KMS-11 (cell line): ENCODE data around the gene CUL4A.

Experiments
- H2AFZ ChIP-seq: fragments of 200-600 bp; sonication (generic); 2 replicates; pipeline ENCODE4 v1.6.1; 2016; ENCODE audit warnings: antibody characterized with exemption, mixed run types, low read depth
- H3K27ac ChIP-seq: fragments of 200-600 bp; sonication (generic); 2 replicates; pipeline ENCODE4 v1.6.1; 2016; ENCODE audit warnings: mild to moderate bottlenecking, mixed run types
- H3K27me3 ChIP-seq: fragments of 200-600 bp; sonication (generic); 2 replicates; pipeline ENCODE4 v1.6.1; 2017; ENCODE audit warnings: mild to moderate bottlenecking, low read depth, mixed run types, moderate library complexity; ENCODE audit not compliant: insufficient read depth
- H3K36me3 ChIP-seq: fragments of 200-600 bp; sonication (generic); 2 replicates; pipeline ENCODE4 v1.6.1; 2017; ENCODE audit warnings: mild to moderate bottlenecking, mixed run types; ENCODE audit not compliant: insufficient read depth
- H3K4me1 ChIP-seq: fragments of 200-600 bp; sonication (generic); 2 replicates; pipeline ENCODE4 v1.6.1; 2016; ENCODE audit warnings: mild to moderate bottlenecking, low read depth, mixed run types; ENCODE audit not compliant: poor library complexity, severe bottlenecking
- H3K4me2 ChIP-seq: fragments of 200-600 bp; sonication (generic); 2 replicates; pipeline ENCODE4 v1.7.0; 2016; ENCODE audit warnings: mild to moderate bottlenecking, mixed run types
- H3K4me3 ChIP-seq: fragments of 200-600 bp; sonication (generic); IDR thresholded peaks from 2 replicates; pipeline ENCODE4 v1.6.1; 2017; ENCODE audit warnings: low read depth, low read length, mixed read lengths; ENCODE audit not compliant: insufficient read depth
- H3K79me2 ChIP-seq: fragments of 200-600 bp; sonication (generic); 2 replicates; pipeline ENCODE4 v1.6.1; 2016; ENCODE audit warnings: low read depth, mixed run types; ENCODE audit not compliant: insufficient read depth
- H3K9ac ChIP-seq: fragments of 200-600 bp; sonication (generic); 2 replicates; pipeline ENCODE4 v1.6.1; 2016; ENCODE audit warnings: mild to moderate bottlenecking, mixed run types
- H4K20me1 ChIP-seq: fragments of 200-600 bp; sonication (generic); 2 replicates; pipeline ENCODE4 v1.6.1; 2016; ENCODE audit warnings: mild to moderate bottlenecking, mixed run types; ENCODE audit not compliant: insufficient read depth
- TF ChIP-seq, protein P1 (sequence below): fragments of 200-600 bp; sonication (generic); conservative IDR thresholded peaks from 2 replicates; pipeline ENCODE4 v1.6.1; 2017; ENCODE audit warnings: low read depth, mild to moderate bottlenecking, antibody characterized with exemption, low read length, moderate library complexity, mixed read lengths

CUL4A gene

DNA sequence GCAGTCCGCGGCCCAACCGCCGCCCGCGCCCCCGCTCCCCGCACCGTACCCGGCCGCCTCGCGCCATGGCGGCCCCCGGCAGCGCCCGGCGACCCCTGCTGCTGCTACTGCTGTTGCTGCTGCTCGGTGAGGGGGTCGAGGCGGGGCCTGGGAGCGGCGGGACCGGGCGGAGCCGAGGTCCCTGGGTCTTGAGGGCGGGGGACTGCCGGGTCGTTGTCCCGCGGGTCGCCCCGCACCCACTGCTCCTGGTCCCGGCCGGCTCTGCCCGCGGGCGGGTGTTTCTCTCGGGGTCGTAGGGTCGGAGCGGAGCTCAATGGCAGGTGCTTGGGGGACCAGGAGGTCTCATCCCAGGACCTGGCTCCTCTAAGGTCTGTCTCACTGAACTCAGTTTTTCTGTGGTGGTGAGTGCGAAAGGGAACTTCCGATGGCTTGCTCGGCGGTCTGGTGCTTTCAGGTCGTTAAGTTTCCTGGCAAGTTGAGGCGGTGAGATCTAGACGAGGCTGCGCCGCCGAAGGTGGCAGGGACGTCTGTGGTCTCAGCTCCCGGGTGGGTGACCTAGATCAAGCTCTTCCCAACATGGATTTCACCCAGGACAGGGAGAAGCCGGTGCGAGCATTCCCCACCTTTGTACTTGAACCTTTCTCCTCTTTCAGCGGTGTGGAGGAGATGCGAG lies 88.1 kb downstream of the CUL4A start:
- Histone ChIP-seq H3K4me2 (peak overlapping the region; percentile 60), H3K4me1 (no peaks in the 10 kb centered on the region), H3K27me3 (no peaks in the 10 kb centered on the region; the same call in 1 of the 2 replicates), H2AFZ (peak overlapping the region; percentile 30; the same call in 1 of the 2 replicates), H3K27ac (peak overlapping the region; percentile 24; the same call in 1 of the 2 replicates), H3K36me3 (no peaks in the 10 kb centered on the region), H4K20me1 (no peaks in the 10 kb centered on the region), H3K4me3 (no peak overlapping the region), H3K79me2 (peaks cover 32% of the 10 kb centered on the region), H3K9ac (peak overlapping the region; percentile 66; the same call in 1 of the 2 replicates)
- TF ChIP-seq, protein P1, sequence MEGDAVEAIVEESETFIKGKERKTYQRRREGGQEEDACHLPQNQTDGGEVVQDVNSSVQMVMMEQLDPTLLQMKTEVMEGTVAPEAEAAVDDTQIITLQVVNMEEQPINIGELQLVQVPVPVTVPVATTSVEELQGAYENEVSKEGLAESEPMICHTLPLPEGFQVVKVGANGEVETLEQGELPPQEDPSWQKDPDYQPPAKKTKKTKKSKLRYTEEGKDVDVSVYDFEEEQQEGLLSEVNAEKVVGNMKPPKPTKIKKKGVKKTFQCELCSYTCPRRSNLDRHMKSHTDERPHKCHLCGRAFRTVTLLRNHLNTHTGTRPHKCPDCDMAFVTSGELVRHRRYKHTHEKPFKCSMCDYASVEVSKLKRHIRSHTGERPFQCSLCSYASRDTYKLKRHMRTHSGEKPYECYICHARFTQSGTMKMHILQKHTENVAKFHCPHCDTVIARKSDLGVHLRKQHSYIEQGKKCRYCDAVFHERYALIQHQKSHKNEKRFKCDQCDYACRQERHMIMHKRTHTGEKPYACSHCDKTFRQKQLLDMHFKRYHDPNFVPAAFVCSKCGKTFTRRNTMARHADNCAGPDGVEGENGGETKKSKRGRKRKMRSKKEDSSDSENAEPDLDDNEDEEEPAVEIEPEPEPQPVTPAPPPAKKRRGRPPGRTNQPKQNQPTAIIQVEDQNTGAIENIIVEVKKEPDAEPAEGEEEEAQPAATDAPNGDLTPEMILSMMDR = no peak

- H3K4me2 ChIP-seq = peak overlapping the region; percentile 60
- peaks cover 36% of the 10 kb centered on the region for H3K79me2 ChIP-seq
- no peaks in the 10 kb centered on the region for H3K36me3 ChIP-seq
- H4K20me1 ChIP-seq = no peaks in the 10 kb centered on the region
- no peak overlapping the region for H2AFZ ChIP-seq
- H3K9ac ChIP-seq = peak overlapping the region; percentile 66; the same call in 1 of the 2 replicates
- TF ChIP-seq, protein P1 = no peak
- H3K4me3 ChIP-seq = no peak overlapping the region
- no peak overlapping the region for H3K27ac ChIP-seq
- no peaks in the 10 kb centered on the region for H3K4me1 ChIP-seq
- H3K27me3 ChIP-seq = no peaks in the 10 kb centered on the region
Measured at GRCh38 chr13:113298043-113298945, 88.9 kb downstream of the CUL4A start.

DNA sequence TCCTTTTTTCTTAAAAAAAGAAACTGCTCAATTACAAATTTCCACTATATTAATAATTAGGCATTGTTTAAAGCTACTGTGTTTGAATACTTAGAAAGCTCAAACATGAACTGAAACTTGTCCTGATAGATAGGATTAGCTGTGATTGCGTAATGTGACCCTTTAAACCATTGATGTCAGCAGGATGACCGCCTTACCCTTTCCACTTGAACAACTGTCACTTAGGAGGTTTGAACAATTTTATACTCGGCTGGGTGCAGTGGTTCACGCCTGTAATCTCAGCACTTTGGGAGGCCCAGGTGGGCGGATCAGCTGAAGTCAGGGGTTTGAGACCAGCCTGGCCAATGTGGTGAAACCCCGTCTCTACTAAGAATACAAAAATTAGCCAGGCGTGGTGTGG lies 90.5 kb downstream of the CUL4A start:
- Histone ChIP-seq H2AFZ (no peak overlapping the region), H3K27ac (no peak overlapping the region), H3K4me2 (no peak overlapping the region), H3K9ac (no peak overlapping the region), H3K4me3 (no peak overlapping the region), H3K79me2 (peaks cover 43% of the 10 kb centered on the region), H4K20me1 (no peaks in the 10 kb centered on the region), H3K27me3 (no peaks in the 10 kb centered on the region), H3K4me1 (no peaks in the 10 kb centered on the region), H3K36me3 (no peaks in the 10 kb centered on the region)
- TF ChIP-seq, protein P1 = no peak

DNA sequence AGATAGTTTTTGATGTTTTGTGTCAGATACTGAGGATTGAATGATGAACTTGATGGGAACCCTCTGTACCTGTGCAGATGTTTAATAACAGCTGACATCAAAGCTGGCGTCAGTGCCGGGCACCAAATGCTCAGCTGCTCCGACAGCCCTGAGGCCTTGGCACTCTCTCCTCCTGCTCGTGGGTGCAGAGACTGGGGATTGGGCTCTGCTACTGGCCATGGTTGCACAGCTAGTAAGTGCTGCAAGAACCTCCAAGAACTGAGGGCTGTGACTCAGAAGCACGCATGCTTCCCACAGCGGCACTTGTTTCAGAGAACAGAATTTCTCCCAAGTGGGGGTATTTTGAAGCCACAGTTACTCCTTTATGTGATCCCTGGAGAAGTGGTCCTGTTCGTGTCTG lies 93.6 kb downstream of the CUL4A start:
- H3K36me3 ChIP-seq = no peaks in the 10 kb centered on the region
- peaks cover 37% of the 10 kb centered on the region for H3K79me2 ChIP-seq
- TF ChIP-seq, protein P1 = no peak
- H3K4me1 ChIP-seq = no peaks in the 10 kb centered on the region
- no peak overlapping the region for H2AFZ ChIP-seq
- H3K27ac ChIP-seq = no peak overlapping the region
- no peaks in the 10 kb centered on the region for H4K20me1 ChIP-seq
- no peak overlapping the region for H3K4me3 ChIP-seq
- H3K4me2 ChIP-seq = no peak overlapping the region
- H3K9ac ChIP-seq = no peak overlapping the region
- H3K27me3 ChIP-seq = no peaks in the 10 kb centered on the region
